GM10266 (cell line): ENCODE results near the gene ATF6.

Experiments
- DNase-seq: peaks from one replicate; pipeline ENCODE4 v3.0.0; 2012; ENCODE audit errors: extremely low spot score
- CTCF ChIP-seq: IDR thresholded peaks from 2 replicates; pipeline ENCODE4 v1.5.1; 2012; ENCODE audit warnings: mild to moderate bottlenecking, low read depth; ENCODE audit not compliant: control insufficient read depth, insufficient read depth; ENCODE audit errors: missing control alignments

Gene ATF6

GRCh38 chr1:161771973-161772372, 5.9 kb downstream of the ATF6 start:
- TF ChIP-seq CTCF: no peak
- no peak for DNase-seq

GRCh38 chr1:161772397-161772796, 6.3 kb downstream of the ATF6 start:
- no peak for DNase-seq
- TF ChIP-seq CTCF: no peak

GRCh38 chr1:161773791-161774190, 7.7 kb downstream of the ATF6 start:
- no peak for TF ChIP-seq CTCF
- DNase-seq: no peak

GRCh38 chr1:161777261-161777660, 11.1 kb downstream of the ATF6 start:
- TF ChIP-seq CTCF: no peak
- no peak for DNase-seq

GRCh38 chr1:161778522-161778921, 12.4 kb downstream of the ATF6 start:
- no peak for TF ChIP-seq CTCF

GRCh38 chr1:161779393-161779792, 13.3 kb downstream of the ATF6 start:
- no peak for TF ChIP-seq CTCF
- no peak for DNase-seq

More at GRCh38 chr1:161778522-161778921, 12.4 kb downstream of the ATF6 start:
- DNase-seq: no peak

GRCh38 chr1:161781995-161782394, 15.9 kb downstream of the ATF6 start:
- no peak for DNase-seq
- TF ChIP-seq CTCF: no peak

- no peak for DNase-seq
- no peak for TF ChIP-seq CTCF
These were observed 16.8 kb downstream of the ATF6 start for GRCh38 chr1:161782886-161783285.
